PC-3 (cell line): Measurements from ENCODE around the gene FOLR2. TPM values are rescaled to one million over a fixed set of nuclear protein-coding genes. Genes with fewer than 3 reads are reported as not detected.

Experiments
- ATAC-seq: fragments of 200-7000 bp; cut with Tn5 transposase; 2 replicates; pipeline ENCODE4 v1.9.1; 2020; ENCODE audit warnings: mild to moderate bottlenecking, moderate library complexity
- BruUV-seq: library from RNA; stranded (reverse); fragments of 400-500 nt; replicated peaks from 2 replicates; lab custom pipeline; 2021; lab: Mats Ljungman, UMichigan
- CTCF ChIA-PET: fragments of 300-600 bp; sonication (Branson Sonifier 250); formaldehyde crosslinking; loops from one replicate; lab custom pipeline; 2022; ENCODE audit warnings: antibody characterized with exemption; lab: Charles Lee
- POLR2A ChIA-PET: fragments of 300-600 bp; sonication (Branson Sonifier 250); formaldehyde crosslinking; loops from one replicate; lab custom pipeline; 2022; ENCODE audit warnings: antibody characterized with exemption; ENCODE audit not compliant: unreplicated experiment; lab: Charles Lee
- DNase-seq: peaks from one replicate; pipeline ENCODE4 v3.0.0-alpha.2; 2015
- H2AFZ ChIP-seq: fragments of 300-600 bp; sonication (generic); 2 replicates; pipeline ENCODE4 v1.6.0; 2016; ENCODE audit warnings: antibody characterized with exemption, low read length
- H3F3A ChIP-seq: fragments of 300-600 bp; sonication (generic); one replicate; pipeline ENCODE4 v1.6.0; 2017; ENCODE audit warnings: antibody characterized with exemption, low read length, control low read depth, mild to moderate bottlenecking; ENCODE audit not compliant: unreplicated experiment
- H3K27ac ChIP-seq: fragments of 300-600 bp; sonication (generic); 2 replicates; pipeline ENCODE4 v1.5.1; 2016; ENCODE audit warnings: mild to moderate bottlenecking, low read length
- H3K27me3 ChIP-seq: fragments of 300-600 bp; sonication (generic); 2 replicates; pipeline ENCODE4 v1.6.1; 2016; ENCODE audit warnings: low read length, mixed read lengths
- H3K36me3 ChIP-seq: fragments of 300-600 bp; sonication (generic); 2 replicates; pipeline ENCODE4 v1.6.1; 2016; ENCODE audit warnings: low read depth, mixed run types, low read length, mixed read lengths
- H3K4me1 ChIP-seq: fragments of 300-600 bp; sonication (generic); 2 replicates; pipeline ENCODE4 v1.5.1; 2016; ENCODE audit warnings: low read length; ENCODE audit not compliant: insufficient read depth
- H3K4me2 ChIP-seq: fragments of 300-600 bp; sonication (generic); 2 replicates; pipeline ENCODE4 v1.6.0; 2016; ENCODE audit warnings: low read length
- H3K4me3 ChIP-seq: fragments of 300-600 bp; sonication (generic); 2 replicates; pipeline ENCODE4 v1.5.1; 2016; ENCODE audit warnings: mild to moderate bottlenecking, low read length, mixed read lengths
- H3K79me2 ChIP-seq: fragments of 300-600 bp; sonication (generic); 2 replicates; pipeline ENCODE4 v1.6.1; 2017; ENCODE audit warnings: low read length, mixed read lengths
- H3K9ac ChIP-seq: fragments of 300-600 bp; sonication (generic); 2 replicates; pipeline ENCODE4 v1.6.0; 2016; ENCODE audit warnings: mild to moderate bottlenecking, low read length
- H3K9me2 ChIP-seq: fragments of 300-600 bp; sonication (generic); replicated peaks from 2 replicates; pipeline ENCODE4 v1.6.1; 2016; ENCODE audit warnings: mixed run types, low read length, mixed read lengths
- H3K9me3 ChIP-seq: fragments of 300-600 bp; sonication (generic); 2 replicates; pipeline ENCODE4 v1.6.1; 2016; ENCODE audit warnings: low read length, mixed read lengths
- H4K20me1 ChIP-seq: fragments of 300-600 bp; sonication (generic); 2 replicates; pipeline ENCODE4 v1.6.1; 2016; ENCODE audit warnings: low read length, mixed read lengths
- EZH2 ChIP-seq: fragments of 300-600 bp; sonication (generic); IDR thresholded peaks from one replicate; pipeline ENCODE4 v1.6.1; 2017; ENCODE audit warnings: antibody characterized with exemption, mild to moderate bottlenecking, low read length; ENCODE audit not compliant: unreplicated experiment
- EZH2phosphoT487 ChIP-seq: fragments of 300-600 bp; sonication (generic); IDR thresholded peaks from 2 replicates; pipeline ENCODE4 v1.6.1; 2018; ENCODE audit warnings: mild to moderate bottlenecking, antibody characterized with exemption, low read length, borderline replicate concordance
- intact Hi-C: fragments of 100-400 bp; cut with micrococcal nuclease; formaldehyde crosslinking; loops from 2 replicates; pipeline ENCODE4 v1.9.0; 2023
- total RNA-seq: library from RNA; depleted of rRNA; stranded (reverse); fragments of >200 nt; gene quantifications from 2 replicates; pipeline ENCODE4 v1.2.3, GENCODE V29; 2014
- TF ChIP-seq, protein P1 (sequence below): fragments of 300-600 bp; sonication (generic); conservative IDR thresholded peaks from 2 replicates; pipeline ENCODE4 v1.5.1; 2017; ENCODE audit warnings: antibody characterized with exemption, low read depth, mild to moderate bottlenecking, low read length

The FOLR2 gene
- total RNA-seq, 1 experiment from 2014 or later: not detected

DNA sequence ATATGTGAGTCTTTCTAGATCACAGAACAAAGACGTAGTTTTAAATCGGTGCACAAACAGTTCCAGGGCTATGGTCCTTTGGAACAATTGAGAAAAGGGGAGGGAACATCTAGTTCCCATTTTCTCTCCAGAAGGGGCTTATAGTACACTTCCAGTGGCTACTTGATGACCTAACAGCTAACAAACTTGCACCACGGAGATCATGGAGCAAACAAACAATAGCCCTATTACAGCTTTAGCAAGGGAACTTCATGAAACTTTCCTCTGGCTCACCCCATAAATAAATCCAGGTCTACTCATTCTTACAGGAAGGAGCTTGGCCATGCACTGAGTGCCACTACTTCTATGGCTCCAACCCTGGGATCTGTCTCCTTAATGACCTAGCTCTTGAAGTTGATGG lies 8.3 kb upstream of the FOLR2 start:
- no TSS peak for BruUV-seq
- no peaks in the 10 kb centered on the region for H3K9me3 ChIP-seq
- no peaks in the 10 kb centered on the region for H3F3A ChIP-seq
- no peak for DNase-seq
- no peak overlapping the region for H3K4me3 ChIP-seq
- intact Hi-C loops: no loop called here
- H2AFZ ChIP-seq: no peak overlapping the region
- no peak overlapping the region for H3K4me2 ChIP-seq
- peaks cover 5% of the 10 kb centered on the region; the same call in 1 of the 2 replicates for H3K27me3 ChIP-seq
- TF ChIP-seq, protein P1, sequence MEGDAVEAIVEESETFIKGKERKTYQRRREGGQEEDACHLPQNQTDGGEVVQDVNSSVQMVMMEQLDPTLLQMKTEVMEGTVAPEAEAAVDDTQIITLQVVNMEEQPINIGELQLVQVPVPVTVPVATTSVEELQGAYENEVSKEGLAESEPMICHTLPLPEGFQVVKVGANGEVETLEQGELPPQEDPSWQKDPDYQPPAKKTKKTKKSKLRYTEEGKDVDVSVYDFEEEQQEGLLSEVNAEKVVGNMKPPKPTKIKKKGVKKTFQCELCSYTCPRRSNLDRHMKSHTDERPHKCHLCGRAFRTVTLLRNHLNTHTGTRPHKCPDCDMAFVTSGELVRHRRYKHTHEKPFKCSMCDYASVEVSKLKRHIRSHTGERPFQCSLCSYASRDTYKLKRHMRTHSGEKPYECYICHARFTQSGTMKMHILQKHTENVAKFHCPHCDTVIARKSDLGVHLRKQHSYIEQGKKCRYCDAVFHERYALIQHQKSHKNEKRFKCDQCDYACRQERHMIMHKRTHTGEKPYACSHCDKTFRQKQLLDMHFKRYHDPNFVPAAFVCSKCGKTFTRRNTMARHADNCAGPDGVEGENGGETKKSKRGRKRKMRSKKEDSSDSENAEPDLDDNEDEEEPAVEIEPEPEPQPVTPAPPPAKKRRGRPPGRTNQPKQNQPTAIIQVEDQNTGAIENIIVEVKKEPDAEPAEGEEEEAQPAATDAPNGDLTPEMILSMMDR: no peak
- no peak for TF ChIP-seq EZH2phosphoT487
- no peak for TF ChIP-seq EZH2
- CTCF ChIA-PET: no interaction called here
- no peaks in the 10 kb centered on the region for H3K9me2 ChIP-seq
- no peak overlapping the region for H3K27ac ChIP-seq
- no peaks in the 10 kb centered on the region for H3K4me1 ChIP-seq
- POLR2A ChIA-PET: no interaction called here
- no peaks in the 10 kb centered on the region for H3K79me2 ChIP-seq
- ATAC-seq: no peak
- H3K9ac ChIP-seq: no peak overlapping the region
- no peaks in the 10 kb centered on the region for H4K20me1 ChIP-seq
- no peaks in the 10 kb centered on the region for H3K36me3 ChIP-seq

DNA sequence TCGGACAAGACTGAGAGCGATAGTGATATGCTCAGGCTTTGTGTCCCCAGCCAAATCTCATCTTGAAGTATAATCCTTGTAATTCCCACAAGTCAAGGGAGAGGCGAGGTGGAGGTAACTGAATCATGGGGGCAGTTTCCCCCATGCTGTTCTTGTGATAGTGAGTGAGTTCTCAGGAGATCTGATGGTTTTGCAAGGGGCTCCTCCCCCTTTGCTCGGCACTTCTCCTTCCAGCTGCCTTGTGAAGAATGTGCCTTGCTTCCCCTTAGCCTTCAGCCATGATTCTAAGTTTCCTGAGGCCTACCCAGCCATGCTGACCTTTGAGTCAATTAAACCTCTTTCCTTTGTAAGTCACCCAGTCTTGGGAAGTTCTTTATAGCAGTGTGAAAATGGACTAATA lies 7.5 kb upstream of the FOLR2 start:
- ChIA-PET POLR2A (no interaction called here), CTCF (no interaction called here)
- Histone ChIP-seq H3K4me3 (no peak overlapping the region), H3F3A (no peaks in the 10 kb centered on the region), H3K4me2 (no peak overlapping the region), H3K9me2 (no peaks in the 10 kb centered on the region), H3K27me3 (peaks cover 7% of the 10 kb centered on the region; the same call in 1 of the 2 replicates), H4K20me1 (no peaks in the 10 kb centered on the region), H3K4me1 (no peaks in the 10 kb centered on the region), H3K9me3 (no peaks in the 10 kb centered on the region), H3K36me3 (no peaks in the 10 kb centered on the region), H3K79me2 (no peaks in the 10 kb centered on the region), H2AFZ (no peak overlapping the region), H3K9ac (no peak overlapping the region), H3K27ac (no peak overlapping the region)
- ATAC-seq (no peak), DNase-seq (no peak)
- intact Hi-C loops: no loop called here
- no TSS peak for BruUV-seq
- no peak for TF ChIP-seq EZH2phosphoT487
- TF ChIP-seq, protein P1: no peak
- TF ChIP-seq EZH2: no peak

DNA sequence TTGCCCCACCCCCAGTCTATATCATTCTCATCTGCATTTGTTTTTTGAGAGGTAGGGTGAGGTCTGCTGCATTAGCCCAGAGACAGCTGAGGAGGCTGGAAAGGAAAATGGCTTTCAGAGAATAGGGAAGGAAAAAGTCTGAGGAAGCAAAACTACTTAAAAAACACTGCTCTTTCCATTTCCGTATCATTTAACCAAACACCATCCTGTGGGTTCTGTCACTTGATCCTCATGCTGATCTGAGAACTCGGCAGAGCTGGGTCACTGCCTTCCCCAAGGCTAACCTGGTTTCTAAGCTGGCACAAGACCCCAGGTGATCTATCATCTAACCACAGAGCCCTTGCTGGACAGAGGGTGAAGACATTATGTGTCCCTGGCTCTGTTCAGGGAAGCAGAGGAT lies 1.2 kb downstream of the FOLR2 start:
- Histone ChIP-seq H3K4me2 (no peak overlapping the region), H4K20me1 (no peaks in the 10 kb centered on the region), H3K36me3 (no peaks in the 10 kb centered on the region), H2AFZ (no peak overlapping the region), H3K9ac (no peak overlapping the region), H3K9me2 (peaks cover 3% of the 10 kb centered on the region; the same call in 1 of the 2 replicates), H3K4me3 (no peak overlapping the region), H3K27ac (no peak overlapping the region), H3K79me2 (no peaks in the 10 kb centered on the region), H3K4me1 (peaks cover 6% of the 10 kb centered on the region), H3K9me3 (no peaks in the 10 kb centered on the region), H3F3A (no peaks in the 10 kb centered on the region), H3K27me3 (peaks cover 32% of the 10 kb centered on the region)
- DNase-seq: no peak
- no TSS peak for BruUV-seq
- ATAC-seq: no peak; the same call in 1 of the 2 replicates
- intact Hi-C loops: no loop called here
- TF ChIP-seq EZH2 (no peak), EZH2phosphoT487 (no peak)
- TF ChIP-seq, protein P1: no peak
- CTCF ChIA-PET: no interaction called here
- POLR2A ChIA-PET: interaction anchor here (0.6 kb wide), 1 partner anchor 269 kb away, joined by 3 read pairs; no protein-coding TSS in a partner anchor
